HG03432 (cell line): ENCODE measurements around the gene LTBP4.
"Not testable (repeated sequence)": the region's sequence is repeated elsewhere in the genome, so short reads cannot be mapped to it uniquely, and the experiment has no call there.

ENCODE experiments used
- ATAC-seq: cut with Tn5 transposase; IDR thresholded peaks from one replicate; pipeline ENCODE4 v1.9.1; 2021; ENCODE audit warnings: mild to moderate bottlenecking, moderate library complexity; ENCODE audit not compliant: unreplicated experiment

Gene LTBP4

DNA sequence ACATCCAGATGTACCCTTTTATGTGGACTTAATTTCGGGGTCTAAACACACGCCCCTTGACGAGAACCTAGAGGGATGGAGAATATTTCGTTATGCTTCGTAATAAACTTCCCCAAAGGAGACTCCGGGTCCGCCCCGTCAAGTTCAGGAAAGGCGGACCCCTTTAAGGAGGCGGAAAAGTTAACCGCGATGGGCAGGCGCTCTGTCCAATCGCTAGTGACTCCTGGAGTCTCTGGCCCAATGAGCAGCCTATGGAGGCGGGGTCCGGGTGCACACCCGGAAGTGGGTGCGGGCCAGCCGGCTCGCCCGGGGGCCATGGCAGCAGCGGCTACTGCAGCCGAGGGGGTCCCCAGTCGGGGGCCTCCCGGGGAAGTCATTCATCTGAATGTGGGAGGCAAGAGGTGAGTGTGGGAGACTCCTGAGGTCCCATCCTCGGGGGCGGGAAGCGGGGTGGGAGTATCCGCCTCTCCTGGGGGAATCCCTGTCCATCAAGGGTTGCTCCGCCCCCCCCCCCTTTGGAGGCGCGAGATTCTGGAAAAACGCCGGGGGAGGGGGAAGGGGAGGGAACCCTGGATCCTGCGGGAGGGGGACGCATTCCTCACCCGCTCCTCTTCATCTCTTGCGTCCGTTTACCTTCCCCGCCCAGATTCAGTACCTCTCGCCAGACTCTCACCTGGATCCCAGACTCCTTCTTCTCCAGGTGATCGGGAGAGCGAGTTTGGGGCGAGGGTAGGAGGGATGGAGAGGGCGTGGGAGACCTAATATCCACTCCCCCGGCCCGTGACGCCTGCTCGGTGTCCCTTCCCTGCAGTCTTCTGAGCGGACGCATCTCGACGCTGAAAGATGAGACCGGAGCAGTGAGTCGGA, 24.4 kb upstream of the LTBP4 start, which contains the start of gene SHKBP1:
Gene SHKBP1, plus strand, starts transcription at position 289 of the 867 bp plus-strand sequence. Its CDS starts 27 bp downstream, at position 316.
- peak; percentile 93 for ATAC-seq

GRCh38 chr19:40578442-40578908, 22.7 kb upstream of the LTBP4 start:
- ATAC-seq, result no peak

DNA sequence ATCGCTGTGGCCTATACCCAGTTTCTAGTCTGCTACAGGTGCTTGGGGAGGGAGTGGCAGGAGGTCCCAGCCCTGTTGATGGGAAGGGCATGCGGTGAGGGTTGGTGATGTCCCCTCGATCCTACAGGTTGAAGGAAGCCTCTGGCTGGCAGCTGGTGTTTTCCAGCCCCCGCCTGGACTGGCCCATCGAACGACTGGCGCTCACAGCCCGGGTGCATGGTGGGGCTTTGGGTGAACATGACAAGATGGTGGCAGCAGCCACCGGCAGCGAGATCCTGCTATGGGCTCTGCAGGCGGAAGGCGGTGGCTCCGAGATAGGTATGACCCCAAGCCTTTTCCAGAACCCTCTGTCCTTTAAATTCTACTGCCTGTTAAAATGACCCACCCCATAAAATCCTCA, 20.6 kb upstream of the LTBP4 start:
- no peak for ATAC-seq

- ATAC-seq, result no peak
These were observed 19.6 kb upstream of the LTBP4 start for GRCh38 chr19:40581531-40581930.

GRCh38 chr19:40582467-40582866, 18.7 kb upstream of the LTBP4 start:
- no peak for ATAC-seq

DNA sequence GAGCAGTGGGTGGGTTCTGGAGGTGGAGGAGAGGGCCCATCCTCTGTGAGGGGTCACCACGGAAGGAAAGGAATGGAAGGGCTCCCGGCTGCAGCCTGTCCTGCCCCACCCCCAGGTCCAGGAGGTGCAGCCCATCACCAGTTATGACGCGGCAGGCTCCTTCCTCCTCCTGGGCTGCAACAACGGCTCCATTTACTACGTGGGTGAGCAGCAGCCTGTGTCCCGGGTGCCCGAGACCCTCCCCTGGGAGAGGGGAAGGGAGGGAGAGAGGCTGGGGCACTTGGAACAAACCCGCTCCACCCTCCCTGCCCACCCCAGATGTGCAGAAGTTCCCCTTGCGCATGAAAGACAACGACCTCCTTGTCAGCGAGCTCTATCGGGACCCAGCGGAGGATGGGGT, 17.9 kb upstream of the LTBP4 start:
- ATAC-seq, result no peak

GRCh38 chr19:40584007-40584406, 17.2 kb upstream of the LTBP4 start:
- no peak for ATAC-seq

GRCh38 chr19:40585241-40585981, 15.8 kb upstream of the LTBP4 start:
- no peak for ATAC-seq

GRCh38 chr19:40585982-40586422, 15.2 kb upstream of the LTBP4 start:
- no peak for ATAC-seq

- ATAC-seq, result no peak
These were observed 14.6 kb upstream of the LTBP4 start for GRCh38 chr19:40586611-40587010.

- no peak for ATAC-seq
These were observed 12.9 kb upstream of the LTBP4 start for GRCh38 chr19:40588110-40588854.

DNA sequence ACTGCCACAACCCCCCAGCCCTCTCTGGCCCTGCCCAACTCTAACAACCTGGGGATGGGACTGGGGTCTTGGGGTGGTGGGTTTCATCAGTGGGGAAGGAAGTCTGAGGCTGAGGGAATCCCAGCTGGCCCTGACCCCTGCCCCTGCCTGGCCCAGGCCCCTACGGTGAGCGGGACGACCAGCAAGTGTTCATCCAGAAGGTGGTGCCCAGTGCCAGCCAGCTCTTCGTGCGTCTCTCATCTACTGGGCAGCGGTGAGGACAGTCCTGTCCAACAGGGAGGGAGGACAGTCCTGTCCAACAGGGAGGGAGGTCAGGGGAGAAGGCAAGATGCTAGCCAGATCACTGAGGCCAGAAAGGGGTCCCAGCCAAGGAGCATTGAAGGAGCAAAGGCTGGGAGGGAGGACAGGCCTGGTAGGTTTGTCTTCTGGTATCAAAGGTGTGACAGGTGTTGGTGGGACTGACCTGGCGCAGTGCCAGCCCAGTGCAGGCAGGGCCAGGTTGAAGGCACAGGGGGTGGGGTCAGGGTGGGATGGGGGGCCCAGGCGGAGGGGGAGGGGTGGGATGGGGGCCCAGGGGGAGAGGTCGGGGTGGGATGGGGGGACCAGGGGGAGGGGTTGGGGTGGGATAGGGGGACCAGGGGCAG, 12.1 kb upstream of the LTBP4 start:
- no peak for ATAC-seq

- ATAC-seq, result no peak
These were observed 11.4 kb upstream of the LTBP4 start for GRCh38 chr19:40589591-40590429.

DNA sequence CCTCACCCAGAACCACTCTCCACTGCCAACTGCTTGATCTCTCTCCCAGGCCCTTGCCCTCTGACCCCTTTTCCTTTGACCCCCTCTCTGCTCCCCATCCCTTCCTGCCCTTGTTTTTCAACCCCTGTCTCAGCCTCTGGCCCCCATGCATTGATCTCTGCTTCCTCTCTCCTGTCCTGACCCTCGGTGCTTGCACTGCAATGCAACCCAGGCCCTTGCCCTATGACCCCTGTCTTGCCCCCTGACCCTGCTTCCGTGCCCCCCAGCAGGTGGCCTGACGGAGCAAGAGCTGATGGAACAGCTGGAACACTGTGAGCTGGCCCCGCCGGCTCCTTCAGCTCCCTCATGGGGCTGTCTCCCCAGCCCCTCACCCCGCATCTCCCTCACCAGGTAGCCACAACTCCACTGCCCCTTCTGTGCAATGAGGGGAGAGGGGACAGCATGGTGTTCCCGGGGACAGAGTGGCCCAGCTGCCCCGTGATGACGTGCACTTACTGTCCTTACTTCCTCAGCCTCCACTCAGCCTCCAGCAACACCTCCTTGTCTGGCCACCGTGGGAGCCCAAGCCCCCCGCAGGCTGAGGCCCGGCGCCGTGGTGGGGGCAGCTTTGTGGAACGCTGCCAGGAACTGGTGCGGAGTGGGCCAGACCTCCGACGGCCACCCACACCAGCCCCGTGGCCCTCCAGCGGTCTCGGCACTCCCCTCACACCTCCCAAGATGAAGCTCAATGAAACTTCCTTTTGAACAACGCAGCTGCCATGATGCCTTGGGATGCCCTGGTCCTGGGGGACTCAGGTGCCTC, 10.5 kb upstream of the LTBP4 start:
- no peak for ATAC-seq

DNA sequence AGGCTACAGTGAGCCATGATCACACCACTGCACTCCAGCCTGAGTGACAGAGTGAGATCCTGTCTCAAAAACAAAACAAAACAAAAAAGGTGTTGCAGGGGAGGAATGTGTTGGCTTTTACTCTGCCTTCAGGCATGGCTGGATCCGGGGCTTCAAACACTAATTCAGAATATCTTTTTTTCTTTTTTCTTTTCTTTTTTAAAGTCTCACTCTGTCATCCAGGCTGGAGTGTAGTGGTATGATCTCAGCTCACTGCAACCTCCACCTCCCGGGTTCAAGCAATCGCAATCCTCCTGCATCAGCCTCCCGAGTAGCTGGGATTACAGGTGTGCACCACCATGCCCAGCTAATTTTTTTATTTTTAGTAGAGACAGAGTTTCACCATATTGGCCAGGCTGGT, 9.4 kb upstream of the LTBP4 start:
- ATAC-seq, result not testable (repeated sequence)

- ATAC-seq, result no peak
These were observed 9.0 kb upstream of the LTBP4 start for GRCh38 chr19:40592170-40592569.

DNA sequence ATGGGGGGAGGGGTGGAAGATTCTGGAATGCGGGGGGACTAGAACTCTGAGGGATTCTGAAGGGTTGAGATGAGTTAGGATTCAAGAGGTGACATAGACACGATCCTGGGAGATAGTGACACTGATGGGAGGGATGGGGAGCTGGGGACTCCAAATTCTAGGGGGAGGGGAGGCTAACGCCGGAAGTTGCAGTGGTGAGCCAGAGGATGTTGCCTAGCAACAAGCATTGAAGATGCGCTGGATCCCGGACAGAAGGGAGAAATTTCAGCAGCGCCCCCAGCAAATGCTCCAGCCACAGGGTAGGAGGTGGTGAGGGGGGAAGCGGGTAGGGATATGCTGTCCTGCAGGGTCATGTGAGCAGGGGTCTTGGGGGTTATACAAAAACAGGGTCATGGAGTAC, 6.9 kb upstream of the LTBP4 start:
- ATAC-seq, result no peak

GRCh38 chr19:40594657-40595091, 6.5 kb upstream of the LTBP4 start:
- no peak for ATAC-seq
